ENCODE data around the gene CLEC19A.

- TF ChIP-seq POLR2A (IDR thresholded peaks at IDR 0.05) (no peak), CTCF (IDR thresholded peaks at IDR 0.05) (no peak), EP300 (IDR thresholded peaks at IDR 0.05) (no peak)
Observed at GRCh38 chr16:19348125-19348524, 62.6 kb downstream of the CLEC19A start.

Data from ovary (tissue), 3 donors.